ENCODE measurements around the gene HDAC9. TPM values are rescaled to one million over a fixed set of nuclear protein-coding genes. Genes with fewer than 3 reads are reported as not detected.

HDAC9 gene
- total RNA-seq, 4 donors from 2014 or later, result 3.0 to 14.0 (median 5.6) TPM

DNA sequence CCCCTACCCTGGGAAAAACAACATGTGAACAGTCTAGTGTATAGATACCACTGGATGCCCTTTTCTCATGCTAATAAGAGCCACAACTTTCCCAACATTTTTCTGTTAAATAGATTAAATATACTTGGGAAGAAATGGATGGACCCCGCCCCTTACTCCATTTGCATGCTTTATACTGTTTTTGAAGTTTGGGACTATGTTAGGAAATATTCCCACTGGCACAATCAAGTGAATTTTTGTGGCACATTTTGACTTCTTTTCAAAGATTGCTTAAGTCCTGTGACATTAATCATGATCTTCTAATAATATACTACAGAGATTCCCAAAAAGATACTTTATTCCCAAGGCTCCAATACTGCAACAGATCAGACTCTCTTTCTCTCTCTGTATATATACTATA, 405.3 kb downstream of the HDAC9 start:
- intact Hi-C loops (cut with DNase I; ENCODE audit: low total_unique reads), result no loop called here
- in situ Hi-C loops (cut with MboI; ENCODE audit: low sequenced_read_pairs in 4 of 4), result no loop called here

DNA sequence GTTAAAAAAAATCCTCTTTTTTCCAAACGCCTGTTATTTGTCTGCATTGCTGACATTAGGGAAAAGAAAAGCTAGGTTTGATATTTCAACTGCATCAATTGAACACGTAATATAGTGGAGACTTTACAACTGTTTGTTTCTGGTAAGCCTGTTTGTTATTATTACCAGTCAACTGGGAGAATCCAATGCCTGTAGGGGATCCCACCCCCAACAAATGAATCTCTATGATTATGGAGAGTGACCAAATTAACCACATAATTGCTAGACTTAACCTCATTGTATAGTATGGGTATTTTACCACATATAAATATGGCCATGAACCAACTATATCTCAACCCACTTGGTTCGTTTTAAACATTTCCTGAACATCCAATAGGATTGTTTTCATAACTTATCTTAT, 405.8 kb downstream of the HDAC9 start:
- H3K4me3 ChIP-seq, result no peak overlapping the region
- no peaks in the 10 kb centered on the region for H3K36me3 ChIP-seq
- DNase-seq (no peak), ATAC-seq (no peak)
- intact Hi-C loops (cut with DNase I; ENCODE audit: low total_unique reads) (no loop called here), in situ Hi-C loops (cut with MboI; ENCODE audit: low sequenced_read_pairs in 4 of 4) (no loop called here)
- H3K27ac ChIP-seq, result no peak overlapping the region
- H3K27me3 ChIP-seq, result no peaks in the 10 kb centered on the region
- H3K4me1 ChIP-seq, result no peaks in the 10 kb centered on the region
- no peaks in the 10 kb centered on the region for H3K9me3 ChIP-seq
- TF ChIP-seq POLR2A (IDR thresholded peaks at IDR 0.05), result no peak
- TF ChIP-seq, protein P1, sequence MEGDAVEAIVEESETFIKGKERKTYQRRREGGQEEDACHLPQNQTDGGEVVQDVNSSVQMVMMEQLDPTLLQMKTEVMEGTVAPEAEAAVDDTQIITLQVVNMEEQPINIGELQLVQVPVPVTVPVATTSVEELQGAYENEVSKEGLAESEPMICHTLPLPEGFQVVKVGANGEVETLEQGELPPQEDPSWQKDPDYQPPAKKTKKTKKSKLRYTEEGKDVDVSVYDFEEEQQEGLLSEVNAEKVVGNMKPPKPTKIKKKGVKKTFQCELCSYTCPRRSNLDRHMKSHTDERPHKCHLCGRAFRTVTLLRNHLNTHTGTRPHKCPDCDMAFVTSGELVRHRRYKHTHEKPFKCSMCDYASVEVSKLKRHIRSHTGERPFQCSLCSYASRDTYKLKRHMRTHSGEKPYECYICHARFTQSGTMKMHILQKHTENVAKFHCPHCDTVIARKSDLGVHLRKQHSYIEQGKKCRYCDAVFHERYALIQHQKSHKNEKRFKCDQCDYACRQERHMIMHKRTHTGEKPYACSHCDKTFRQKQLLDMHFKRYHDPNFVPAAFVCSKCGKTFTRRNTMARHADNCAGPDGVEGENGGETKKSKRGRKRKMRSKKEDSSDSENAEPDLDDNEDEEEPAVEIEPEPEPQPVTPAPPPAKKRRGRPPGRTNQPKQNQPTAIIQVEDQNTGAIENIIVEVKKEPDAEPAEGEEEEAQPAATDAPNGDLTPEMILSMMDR (IDR thresholded peaks at IDR 0.05 in 4 of 5, conservative IDR thresholded peaks at IDR 0.05 in 1 of 5), result no peak

More for the DNA sequence above, 405.3 kb downstream of the HDAC9 start:
- H3K36me3 ChIP-seq, result no peaks in the 10 kb centered on the region
- no peaks in the 10 kb centered on the region for H3K27me3 ChIP-seq
- H3K4me1 ChIP-seq, result no peaks in the 10 kb centered on the region
- H3K27ac ChIP-seq, result no peak overlapping the region
- TF ChIP-seq, protein P1 (IDR thresholded peaks at IDR 0.05 in 4 of 5, conservative IDR thresholded peaks at IDR 0.05 in 1 of 5), result no peak
- no peak for TF ChIP-seq POLR2A (IDR thresholded peaks at IDR 0.05)
- no peaks in the 10 kb centered on the region for H3K9me3 ChIP-seq
- ATAC-seq (no peak), DNase-seq (no peak)
- no peak overlapping the region for H3K4me3 ChIP-seq

DNA sequence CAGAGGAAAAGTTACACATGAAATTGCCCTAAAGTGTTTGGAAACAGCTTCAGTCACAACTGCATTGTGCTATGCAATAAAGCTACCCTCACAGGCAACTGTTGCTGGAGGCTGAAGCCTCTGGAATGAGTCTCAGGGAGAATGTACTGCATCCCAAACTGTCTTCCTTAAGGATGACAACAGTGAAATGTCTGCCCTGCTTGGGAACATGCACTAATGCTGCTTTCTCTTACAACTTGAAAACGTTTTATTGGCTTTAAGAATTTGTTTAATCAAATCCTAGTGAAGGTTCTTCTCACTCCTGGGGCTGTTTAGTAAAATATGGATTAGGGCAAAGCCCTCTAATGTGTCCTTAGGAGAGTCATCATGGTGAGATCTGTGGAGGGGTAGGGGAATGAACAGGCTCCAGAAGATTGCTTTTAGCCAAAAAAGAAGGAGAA, 406.5 kb downstream of the HDAC9 start:
- TF ChIP-seq, protein P1 (IDR thresholded peaks at IDR 0.05 in 4 of 5, conservative IDR thresholded peaks at IDR 0.05 in 1 of 5), result no peak
- TF ChIP-seq POLR2A (IDR thresholded peaks at IDR 0.05), result no peak
- DNase-seq, result no peak
- no peak for ATAC-seq
- in situ Hi-C loops (cut with MboI; ENCODE audit: low sequenced_read_pairs in 4 of 4) (no loop called here), intact Hi-C loops (cut with DNase I; ENCODE audit: low total_unique reads) (no loop called here)
- Histone ChIP-seq H3K27me3 (no peaks in the 10 kb centered on the region), H3K9me3 (no peaks in the 10 kb centered on the region), H3K27ac (no peak overlapping the region), H3K4me1 (no peaks in the 10 kb centered on the region), H3K36me3 (no peaks in the 10 kb centered on the region), H3K4me3 (no peak overlapping the region)

DNA sequence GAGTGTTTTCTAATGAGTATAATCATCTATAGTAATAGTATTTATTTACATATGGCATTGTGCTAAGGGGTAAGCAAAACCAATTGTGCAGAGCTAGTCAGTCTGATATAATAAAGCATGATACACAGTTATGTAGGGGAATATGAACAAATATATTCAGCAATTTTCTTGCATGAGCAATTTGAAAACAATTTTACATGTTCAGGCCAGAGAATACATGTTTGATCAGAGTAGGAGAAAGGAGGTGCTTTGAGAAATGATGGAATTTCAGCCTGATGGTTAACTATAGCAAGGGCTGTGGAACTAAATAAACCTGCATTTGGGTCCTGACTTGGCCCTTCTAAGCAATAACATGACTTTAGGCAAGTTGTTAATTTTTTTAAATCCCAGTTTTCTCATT, 407.3 kb downstream of the HDAC9 start:
- intact Hi-C loops (cut with DNase I; ENCODE audit: low total_unique reads) (no loop called here), in situ Hi-C loops (cut with MboI; ENCODE audit: low sequenced_read_pairs in 4 of 4) (no loop called here)
- no peaks in the 10 kb centered on the region for H3K4me1 ChIP-seq
- no peak overlapping the region for H3K4me3 ChIP-seq
- H3K9me3 ChIP-seq, result no peaks in the 10 kb centered on the region
- no peak for ATAC-seq
- no peaks in the 10 kb centered on the region for H3K36me3 ChIP-seq
- H3K27ac ChIP-seq, result no peak overlapping the region
- no peak for DNase-seq
- TF ChIP-seq POLR2A (IDR thresholded peaks at IDR 0.05), result no peak
- TF ChIP-seq, protein P1 (IDR thresholded peaks at IDR 0.05 in 4 of 5, conservative IDR thresholded peaks at IDR 0.05 in 1 of 5), result no peak
- no peaks in the 10 kb centered on the region for H3K27me3 ChIP-seq

DNA sequence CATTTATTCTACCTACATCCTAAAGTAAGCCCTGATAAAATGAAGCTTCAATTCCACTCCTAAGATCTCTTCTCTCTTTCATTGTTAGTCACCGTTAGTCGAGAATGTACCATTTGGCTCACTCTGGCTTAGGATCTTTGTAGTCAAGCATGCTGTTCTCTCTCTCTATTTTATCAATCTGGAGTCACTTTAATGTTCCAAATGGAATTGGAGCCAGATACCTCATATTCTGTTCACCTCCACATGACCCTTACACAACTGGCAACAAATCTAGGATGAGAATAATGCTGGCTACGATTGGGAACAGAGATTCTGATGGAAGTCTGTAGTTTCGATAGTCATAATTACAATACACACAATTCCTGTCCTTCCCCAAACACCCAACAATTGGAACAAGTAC, 408.1 kb downstream of the HDAC9 start:
- Histone ChIP-seq H3K9me3 (no peaks in the 10 kb centered on the region), H3K36me3 (no peaks in the 10 kb centered on the region), H3K27me3 (no peaks in the 10 kb centered on the region), H3K4me3 (no peak overlapping the region), H3K27ac (no peak overlapping the region), H3K4me1 (no peaks in the 10 kb centered on the region)
- in situ Hi-C loops (cut with MboI; ENCODE audit: low sequenced_read_pairs in 4 of 4) (no loop called here), intact Hi-C loops (cut with DNase I; ENCODE audit: low total_unique reads) (no loop called here)
- TF ChIP-seq POLR2A (IDR thresholded peaks at IDR 0.05), result no peak
- TF ChIP-seq, protein P1 (IDR thresholded peaks at IDR 0.05 in 4 of 5, conservative IDR thresholded peaks at IDR 0.05 in 1 of 5), result no peak
- no peak for DNase-seq
- ATAC-seq, result no peak
